GM12892 (cell line): ENCODE data around the gene HHIPL1.

ENCODE experiments used
- DNase-seq: peaks from one replicate; pipeline ENCODE4 v3.0.0; 2011; ENCODE audit not compliant: insufficient read length
- FAIRE-seq: peaks from 2 replicates; lab custom pipeline; 2011; peaks lifted over from hg19 to GRCh38; lab: Jason Lieb, UNC
- POLR2A ChIP-seq: IDR thresholded peaks from 2 replicates; pipeline ENCODE4 v1.6.1; 2011; ENCODE audit warnings: low read depth, low read length, control low read depth
- POLR2AphosphoS5 ChIP-seq: IDR thresholded peaks from 2 replicates; pipeline ENCODE4 v1.6.1; 2011; ENCODE audit warnings: low read depth, low read length, control low read depth
- TAF1 ChIP-seq: IDR thresholded peaks from 2 replicates; pipeline ENCODE4 v1.6.1; 2011; ENCODE audit warnings: low read depth, mild to moderate bottlenecking, control low read depth, low read length, borderline replicate concordance

The HHIPL1 gene

DNA sequence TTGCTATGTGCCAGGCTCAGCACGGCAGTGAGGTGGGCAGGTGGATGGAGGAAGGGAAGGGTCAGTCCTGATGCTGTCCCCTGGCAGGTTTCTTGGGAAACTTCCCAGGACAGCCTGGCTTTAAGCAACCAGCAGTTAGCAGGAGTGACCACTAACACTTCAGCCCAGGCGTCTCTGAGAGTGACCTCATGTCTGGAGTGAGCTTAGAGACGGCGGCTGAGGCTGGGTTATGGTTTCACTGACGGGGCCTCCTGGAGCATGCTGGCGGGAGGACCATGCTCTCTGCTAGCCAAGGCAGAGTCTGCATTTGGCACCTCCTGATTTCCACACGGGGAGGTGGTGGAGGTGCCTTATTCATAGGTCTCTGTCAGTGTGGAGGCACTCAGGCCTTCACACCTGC is 2.5 kb downstream of the HHIPL1 start:
- TF ChIP-seq TAF1 (no peak), POLR2AphosphoS5 (no peak), POLR2A (no peak)
- DNase-seq (no peak), FAIRE-seq (no peak)

DNA sequence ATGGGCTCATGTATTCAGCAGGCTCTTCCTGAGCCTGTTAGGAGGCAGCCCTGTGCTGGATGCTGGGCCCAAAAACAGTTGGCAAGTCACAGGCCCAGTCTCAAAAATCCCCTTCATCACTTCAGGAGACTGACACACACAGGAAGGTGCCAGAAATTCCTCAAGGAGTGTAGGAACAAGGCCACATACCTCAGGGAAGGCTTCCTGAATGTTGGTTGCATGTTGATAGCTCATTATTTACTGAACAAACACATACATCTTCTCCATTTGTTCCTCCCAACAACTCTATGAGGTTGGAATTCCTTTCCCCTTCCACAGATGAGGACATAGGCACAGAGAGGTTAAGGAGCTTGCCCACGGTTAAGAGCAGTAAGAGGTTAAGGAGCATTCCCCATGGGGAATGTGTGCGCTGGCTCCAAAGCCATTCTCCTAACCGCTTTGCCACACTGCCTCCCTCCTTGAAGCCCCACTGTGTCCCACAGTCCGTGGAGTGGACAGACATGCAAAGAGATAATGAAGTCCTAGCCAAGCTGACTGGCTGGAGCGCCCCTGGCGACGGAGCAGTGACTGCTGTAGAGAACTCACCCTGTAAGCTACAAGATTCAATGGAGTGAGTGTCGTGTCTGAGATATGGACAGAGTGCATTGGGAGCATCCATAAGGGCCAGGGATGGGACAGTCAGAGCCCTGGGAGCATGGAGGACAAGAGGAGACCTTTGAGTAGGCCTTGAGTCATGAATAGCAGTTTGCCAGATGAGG is 3.3 kb downstream of the HHIPL1 start:
- FAIRE-seq: no peak
- no peak for DNase-seq
- TF ChIP-seq POLR2AphosphoS5 (no peak), TAF1 (no peak), POLR2A (no peak)

DNA sequence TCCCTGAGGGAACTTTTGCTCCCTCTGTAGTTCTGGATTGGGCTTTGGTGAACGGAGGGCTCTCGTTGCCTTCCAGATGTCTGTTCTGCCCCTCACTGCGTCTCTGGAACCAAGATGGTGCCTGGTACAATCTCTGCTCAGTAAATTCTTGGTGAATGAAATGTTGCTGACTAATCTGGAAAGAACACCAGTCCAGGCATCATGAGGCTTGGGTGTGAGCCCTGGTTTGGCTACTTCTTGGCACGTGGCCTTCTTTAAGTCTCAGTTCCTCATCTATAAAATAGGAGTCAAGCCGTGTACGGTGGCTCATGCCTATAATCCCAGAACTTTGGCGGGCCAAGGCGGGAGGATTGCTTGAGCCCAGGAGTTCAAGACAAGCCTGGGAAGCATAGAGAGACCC is 4.3 kb downstream of the HHIPL1 start:
- TF ChIP-seq TAF1 (no peak), POLR2A (no peak)
- FAIRE-seq (no peak), DNase-seq (no peak)

DNA sequence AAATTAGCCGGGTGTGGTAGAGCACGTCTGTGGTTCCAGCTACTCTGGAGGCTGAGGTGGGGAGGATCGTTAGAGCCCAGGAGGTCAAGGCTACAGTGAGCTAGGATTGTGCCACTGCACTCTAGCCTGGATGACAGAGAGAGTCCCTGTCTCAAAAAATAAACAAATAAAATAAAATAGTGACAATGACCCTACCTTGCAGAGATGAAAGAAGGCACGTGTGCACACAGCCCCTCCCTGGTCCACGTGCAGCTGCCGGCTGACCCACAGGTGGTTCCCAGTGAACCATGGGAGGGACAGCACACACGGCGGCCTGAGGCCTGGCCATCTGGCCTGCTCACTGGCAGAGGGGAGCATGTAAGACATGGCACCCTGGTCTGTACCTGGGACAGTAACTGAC is 4.7 kb downstream of the HHIPL1 start:
- FAIRE-seq (no peak), DNase-seq (no peak)

DNA sequence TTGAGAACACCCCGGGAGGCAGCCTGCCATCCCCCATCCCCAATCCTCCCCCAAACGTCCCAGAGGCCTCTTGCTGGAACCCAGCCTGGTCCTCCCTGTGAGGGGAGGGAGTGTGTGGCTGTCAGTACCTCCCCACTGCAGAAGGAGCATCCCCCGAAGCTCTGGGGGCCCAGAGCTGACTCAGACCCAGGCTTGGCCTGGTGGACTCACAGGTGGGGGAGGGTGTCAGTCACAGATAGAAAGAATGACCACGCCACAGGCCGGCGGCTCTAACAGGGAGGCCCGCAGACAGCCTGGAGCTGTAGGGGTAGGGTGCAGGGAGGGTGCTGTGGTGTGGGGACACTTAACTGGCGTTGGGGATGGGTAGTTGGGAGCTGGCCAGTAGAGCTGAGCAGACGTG is 5.3 kb downstream of the HHIPL1 start:
- no peak for TF ChIP-seq POLR2A
- no peak for TF ChIP-seq TAF1
- FAIRE-seq (no peak), DNase-seq (no peak)

More for the DNA sequence above, 4.7 kb downstream of the HHIPL1 start:
- no peak for TF ChIP-seq TAF1
- TF ChIP-seq POLR2AphosphoS5: no peak
- TF ChIP-seq POLR2A: no peak

DNA sequence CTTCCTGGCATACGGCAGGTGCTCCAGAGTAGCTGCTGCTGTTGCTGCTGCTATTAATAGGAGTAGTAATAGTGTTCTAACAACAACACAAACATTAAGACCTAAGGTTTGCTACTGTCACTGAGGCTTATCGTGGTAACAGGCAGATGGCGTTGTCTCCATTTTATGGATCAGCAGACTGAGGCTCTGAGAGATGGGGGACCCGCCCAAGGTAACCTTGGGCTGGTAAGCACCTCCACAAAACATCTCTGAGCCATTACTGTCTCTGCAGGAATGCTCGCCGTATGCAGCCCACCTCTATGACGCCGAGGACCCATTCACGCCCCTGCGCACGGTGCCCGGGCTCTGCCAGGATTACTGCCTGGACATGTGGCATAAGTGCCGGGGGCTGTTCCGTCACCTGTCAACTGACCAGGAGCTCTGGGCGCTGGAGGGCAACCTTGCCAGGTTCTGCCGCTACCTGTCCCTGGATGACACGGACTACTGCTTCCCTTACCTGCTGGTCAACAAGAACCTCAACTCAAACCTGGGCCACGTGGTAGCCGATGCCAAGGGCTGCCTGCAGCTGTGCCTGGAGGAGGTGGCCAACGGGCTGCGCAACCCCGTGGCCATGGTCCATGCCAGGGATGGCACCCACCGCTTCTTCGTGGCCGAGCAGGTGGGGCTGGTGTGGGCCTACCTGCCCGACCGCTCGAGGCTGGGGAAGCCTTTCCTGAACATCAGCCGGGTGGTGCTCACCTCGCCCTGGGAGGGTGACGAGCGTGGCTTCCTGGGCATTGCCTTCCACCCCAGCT is 7.2 kb downstream of the HHIPL1 start:
- DNase-seq (no peak), FAIRE-seq (no peak)
- TF ChIP-seq POLR2AphosphoS5 (no peak), TAF1 (no peak), POLR2A (no peak)

DNA sequence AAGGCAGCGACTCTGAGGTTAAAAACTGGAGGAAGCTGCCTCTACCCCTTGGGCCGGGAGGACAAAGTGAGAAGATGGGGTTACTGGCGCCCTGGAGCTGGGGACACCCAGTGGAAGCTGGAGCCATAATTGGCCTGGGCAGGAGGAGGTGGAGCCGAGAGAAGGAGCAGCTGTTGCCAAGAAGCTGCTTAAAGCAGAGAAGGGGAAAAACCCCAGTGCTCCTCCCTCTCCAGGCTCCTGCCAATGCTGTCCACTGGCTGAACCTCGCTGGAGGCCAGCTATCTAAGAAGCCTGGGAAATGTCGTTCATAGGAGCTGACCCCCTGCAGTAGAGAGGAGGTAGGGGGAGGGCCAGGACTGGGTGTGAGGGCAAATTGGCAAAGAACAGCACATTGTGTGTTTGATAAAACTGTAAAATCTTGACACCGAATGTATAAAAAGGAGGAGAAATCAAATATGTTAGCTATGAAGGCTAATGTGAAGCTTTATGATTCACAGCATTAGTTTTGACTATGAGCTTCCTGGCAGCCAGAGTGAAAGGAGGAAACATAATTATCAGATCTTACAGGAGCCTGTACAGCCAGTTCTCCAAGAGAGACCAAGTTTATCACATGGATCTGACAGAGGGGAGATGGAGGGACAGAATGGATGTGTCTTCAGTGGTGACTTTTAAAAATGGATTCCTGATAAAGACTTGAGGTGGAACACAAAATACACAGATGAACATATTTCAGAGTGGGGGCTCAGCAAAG is 9.5 kb downstream of the HHIPL1 start:
- TF ChIP-seq POLR2A (no peak), TAF1 (no peak), POLR2AphosphoS5 (no peak)
- FAIRE-seq (no peak), DNase-seq (no peak)

DNA sequence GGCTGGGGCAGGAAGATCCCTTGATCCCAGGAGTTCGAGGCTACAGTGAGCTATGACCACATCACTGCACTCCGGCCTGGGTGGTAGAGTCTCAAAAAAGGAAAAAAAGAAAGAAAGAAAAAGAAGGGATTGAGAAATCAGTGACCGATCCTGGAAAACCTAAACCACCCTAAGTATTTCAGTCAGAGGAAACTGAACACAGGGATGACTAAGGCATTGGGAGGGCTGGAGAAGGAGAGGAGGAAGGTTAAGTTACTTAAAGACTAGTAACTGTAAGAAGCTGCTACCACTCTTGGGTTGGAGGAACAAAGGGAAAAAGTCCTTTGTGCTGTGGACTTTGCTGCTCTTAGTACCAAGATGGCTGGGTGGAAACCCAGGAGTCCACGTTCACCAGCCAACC is 10.6 kb downstream of the HHIPL1 start:
- DNase-seq (no peak), FAIRE-seq (no peak)
- TF ChIP-seq TAF1: no peak
- TF ChIP-seq POLR2A: no peak
- TF ChIP-seq POLR2AphosphoS5: no peak

DNA sequence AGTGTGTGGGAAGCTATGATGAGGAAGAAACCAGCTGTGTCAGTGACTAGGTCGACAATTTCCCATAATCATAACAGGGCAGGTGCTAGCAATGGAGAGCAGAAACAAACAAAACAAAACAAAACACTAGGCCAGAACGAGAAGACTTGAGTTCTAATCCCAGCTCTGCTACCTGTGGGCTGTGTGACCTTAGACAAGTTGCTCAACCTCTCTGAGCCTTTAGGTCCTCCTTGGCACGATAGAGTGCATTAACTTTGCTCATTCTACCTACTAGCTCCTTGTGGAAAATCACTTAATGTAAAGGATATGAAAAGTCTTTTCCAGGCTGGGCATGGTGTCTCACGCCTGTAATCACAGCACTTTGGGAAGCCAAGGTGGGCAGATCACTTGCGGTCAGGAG is 11.2 kb downstream of the HHIPL1 start:
- FAIRE-seq (no peak), DNase-seq (no peak)
- TF ChIP-seq POLR2A: no peak
- TF ChIP-seq TAF1: no peak
- TF ChIP-seq POLR2AphosphoS5: no peak

DNA sequence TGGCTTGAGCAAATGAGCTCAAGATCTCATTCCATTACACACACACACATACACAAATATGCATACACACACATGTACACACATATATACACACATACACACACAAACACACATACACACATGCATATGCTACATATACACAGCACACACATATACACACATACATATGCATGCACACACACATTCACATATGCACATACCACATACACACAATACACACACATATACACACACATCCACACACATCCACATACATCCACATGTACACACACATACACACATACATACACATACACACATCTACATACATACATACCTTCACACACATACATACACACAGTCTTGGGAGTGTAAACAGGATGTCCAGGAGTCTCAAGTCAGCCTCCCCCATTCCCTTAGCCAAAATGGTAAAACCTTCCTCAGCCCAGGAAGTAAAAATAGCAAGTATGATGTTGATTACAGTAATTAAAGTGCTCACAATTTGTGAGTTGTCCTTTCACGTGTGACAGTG is 12.8 kb downstream of the HHIPL1 start:
- no peak for FAIRE-seq
- no peak for DNase-seq
- TF ChIP-seq POLR2AphosphoS5 (no peak), TAF1 (no peak), POLR2A (no peak)

DNA sequence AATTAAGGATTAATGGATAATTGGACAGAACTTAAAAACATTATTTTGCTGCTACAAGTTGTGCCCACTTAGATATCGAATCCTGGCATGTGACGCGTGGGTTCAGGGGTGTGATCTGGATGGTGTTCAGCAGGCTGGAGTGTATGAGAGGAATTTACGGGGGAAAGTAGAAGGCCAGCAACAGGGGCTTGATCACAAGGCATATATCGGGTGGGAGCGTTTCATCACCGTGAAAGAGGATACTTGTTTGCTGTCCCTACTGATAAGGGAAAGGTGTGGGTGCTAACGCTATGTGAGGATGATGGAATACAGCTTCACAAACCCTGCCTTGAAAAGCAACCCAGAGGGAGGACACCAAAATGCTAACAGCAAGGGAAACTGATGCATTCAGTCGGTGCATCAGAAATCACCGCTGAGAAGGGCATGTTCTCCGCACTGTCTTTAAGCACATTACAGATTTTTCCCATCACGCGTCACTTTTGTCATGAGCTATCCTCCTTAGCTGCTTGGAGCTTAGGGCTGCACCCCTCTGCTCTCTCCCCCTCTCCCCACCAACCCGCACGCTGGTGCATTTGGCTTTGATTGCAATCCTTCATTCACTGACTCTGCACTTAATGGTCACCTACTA is 13.4 kb downstream of the HHIPL1 start:
- TF ChIP-seq POLR2A: no peak
- TF ChIP-seq TAF1: no peak
- TF ChIP-seq POLR2AphosphoS5: no peak
- no peak for FAIRE-seq

More for the DNA sequence above, 13.4 kb downstream of the HHIPL1 start:
- no peak for DNase-seq
